H1 (cell line): ENCODE results near the gene TCF7L2. TPM values are rescaled to one million over a fixed set of nuclear protein-coding genes. Genes with fewer than 3 reads are reported as not detected.

ENCODE experiments used
- CTCF ChIA-PET: fragments of 300-600 bp; sonication (Branson Sonifier 250); formaldehyde crosslinking; loops from one replicate; lab custom pipeline; 2021; ENCODE audit not compliant: partially characterized antibody; lab: Charles Lee
- POLR2A ChIA-PET: fragments of 300-600 bp; sonication (Branson Sonifier 250); formaldehyde crosslinking; loops from one replicate; lab custom pipeline; 2021; ENCODE audit warnings: inconsistent platforms; ENCODE audit not compliant: partially characterized antibody; lab: Charles Lee
- DNase-seq, 2 experiments: peaks; one replicate each; pipeline versions ENCODE4 v3.0.0 to v3.0.0-alpha.2; 2010 to 2022; ENCODE audit warnings: low spot score in 2 of 2, low read depth in 1 of 2, mixed read lengths in 1 of 2
- FAIRE-seq: peaks from 2 replicates; lab custom pipeline; 2011; peaks lifted over from hg19 to GRCh38; lab: Jason Lieb, UNC
- H2AFZ ChIP-seq: 2 replicates; pipeline ENCODE4 v1.8.1; 2012; ENCODE audit warnings: low read length, inconsistent platforms
- H2AK5ac ChIP-seq: 2 replicates; pipeline ENCODE4 v1.6.1; 2013; ENCODE audit warnings: low read depth, low read length
- H2BK120ac ChIP-seq: replicated peaks from 2 replicates; pipeline ENCODE3; 2013; ENCODE audit warnings: low read depth, low read length, inconsistent platforms
- H2BK12ac ChIP-seq: 2 replicates; pipeline ENCODE4 v1.6.1; 2013; ENCODE audit warnings: low read depth, low read length
- H2BK15ac ChIP-seq: 2 replicates; pipeline ENCODE4 v1.6.1; 2013; ENCODE audit warnings: low read length
- H2BK20ac ChIP-seq: 2 replicates; pipeline ENCODE4 v1.6.1; 2013; ENCODE audit warnings: low read length
- H2BK5ac ChIP-seq: 2 replicates; pipeline ENCODE4 v1.6.1; 2013; ENCODE audit warnings: low read depth, low read length
- H3K14ac ChIP-seq: 2 replicates; pipeline ENCODE4 v1.6.1; 2013; ENCODE audit warnings: inconsistent platforms; ENCODE audit not compliant: insufficient read length
- H3K18ac ChIP-seq: 2 replicates; pipeline ENCODE4 v1.6.1; 2013; ENCODE audit warnings: low read length; ENCODE audit errors: extremely low read depth
- H3K23ac ChIP-seq: 2 replicates; pipeline ENCODE4 v1.6.1; 2013; ENCODE audit warnings: inconsistent platforms; ENCODE audit not compliant: insufficient read length
- H3K23me2 ChIP-seq: 2 replicates; pipeline ENCODE4 v1.6.1; 2013; ENCODE audit warnings: low read depth, low read length
- H3K27ac ChIP-seq: 2 replicates; pipeline ENCODE4 v1.6.1; 2011; ENCODE audit warnings: low read depth, low read length, inconsistent platforms
- H3K27me3 ChIP-seq, 4 experiments: replicated peaks in 1 of 4; 1 replicate in 1 of 4; 2 replicates in 3 of 4; pipeline versions ENCODE4 v1.6.1 to v1.8.1; 2011 to 2013; ENCODE audit warnings: low read length in 3 of 4, mild to moderate bottlenecking in 3 of 4, inconsistent platforms in 2 of 4, mixed read lengths in 2 of 4, moderate library complexity in 1 of 4; ENCODE audit not compliant: control insufficient read depth in 3 of 4, insufficient read depth in 3 of 4; ENCODE audit errors: extremely low read depth in 1 of 4
- H3K36me3 ChIP-seq, 4 experiments: 2 replicates each; pipeline versions ENCODE4 v1.6.1 to v1.8.1; 2011 to 2013; ENCODE audit warnings: mild to moderate bottlenecking in 4 of 4, low read length in 3 of 4, moderate library complexity in 2 of 4, control low read depth in 1 of 4, inconsistent platforms in 1 of 4; ENCODE audit not compliant: insufficient read depth in 4 of 4, control insufficient read depth in 2 of 4
- H3K4ac ChIP-seq: replicated peaks from 2 replicates; pipeline ENCODE3; 2013; ENCODE audit warnings: low read length, low read depth, mixed read lengths, inconsistent platforms; ENCODE audit not compliant: insufficient read length
- H3K4me1 ChIP-seq, 4 experiments: replicated peaks in 1 of 4; 1 replicate in 1 of 4; 2 replicates in 3 of 4; pipeline versions ENCODE4 v1.6.1 to v1.8.1; 2011 to 2013; ENCODE audit warnings: low read length in 3 of 4, inconsistent platforms in 2 of 4, mixed read lengths in 1 of 4; ENCODE audit not compliant: insufficient read depth in 4 of 4, control insufficient read depth in 3 of 4
- H3K4me2 ChIP-seq, 2 experiments: 2 replicates each; pipeline versions ENCODE4 v1.6.1 to v1.8.1; 2011 to 2013; ENCODE audit warnings: low read depth in 2 of 2, low read length in 2 of 2, control low read depth in 1 of 2, inconsistent platforms in 1 of 2, mild to moderate bottlenecking in 1 of 2; ENCODE audit not compliant: insufficient read depth in 1 of 2
- H3K4me3 ChIP-seq, 4 experiments: fragments of 200-600, 300-600 bp in 1 of 4; sonication (generic), shearing (Covaris generic), sonication (Bioruptor Twin) in 1 of 4; 2 replicates each; pipeline versions ENCODE4 v1.5.1 to v1.8.1; 2011 to 2016; ENCODE audit warnings: low read length in 4 of 4, low read depth in 3 of 4, control low read depth in 2 of 4, inconsistent platforms in 2 of 4, mild to moderate bottlenecking in 2 of 4, mixed read lengths in 1 of 4, moderate library complexity in 1 of 4; ENCODE audit not compliant: insufficient read depth in 2 of 4; ENCODE audit errors: extremely low read depth in 1 of 4
- H3K56ac ChIP-seq: replicated peaks from 2 replicates; pipeline ENCODE3; 2013; ENCODE audit warnings: low read depth, mild to moderate bottlenecking, mixed read lengths, low read length, inconsistent platforms; ENCODE audit not compliant: insufficient read length
- H3K79me1 ChIP-seq: 2 replicates; pipeline ENCODE4 v1.6.1; 2013; ENCODE audit warnings: low read depth, low read length, control low read depth
- H3K79me2 ChIP-seq, 2 experiments: 2 replicates each; pipeline versions ENCODE4 v1.6.1 to v1.8.1; 2012 to 2013; ENCODE audit warnings: low read length in 2 of 2, mild to moderate bottlenecking in 2 of 2, inconsistent platforms in 1 of 2; ENCODE audit not compliant: insufficient read depth in 2 of 2, control insufficient read depth in 1 of 2
- H3K9ac ChIP-seq, 4 experiments: replicated peaks in 1 of 4; 1 replicate in 1 of 4; 2 replicates in 3 of 4; pipeline versions ENCODE4 v1.6.1 to v1.8.1; 2011 to 2013; ENCODE audit warnings: low read depth in 3 of 4, low read length in 3 of 4, control low read depth in 2 of 4, mild to moderate bottlenecking in 2 of 4, moderate library complexity in 2 of 4, inconsistent platforms in 1 of 4; ENCODE audit errors: extremely low read depth in 1 of 4
- H3K9me3 ChIP-seq, 2 experiments: 2 replicates each; pipeline versions ENCODE4 v1.6.1 to v1.8.1; 2012 to 2013; ENCODE audit warnings: mild to moderate bottlenecking in 2 of 2, moderate library complexity in 2 of 2, control low read depth in 1 of 2, inconsistent platforms in 1 of 2, low read depth in 1 of 2, low read length in 1 of 2, mixed read lengths in 1 of 2; ENCODE audit not compliant: insufficient read depth in 2 of 2
- H4K20me1 ChIP-seq, 2 experiments: replicated peaks in 1 of 2; 2 replicates each; pipeline versions ENCODE3 to v1.8.1; 2011 to 2013; ENCODE audit warnings: inconsistent platforms in 2 of 2, low read length in 2 of 2, mild to moderate bottlenecking in 1 of 2; ENCODE audit not compliant: insufficient read depth in 2 of 2, control insufficient read depth in 1 of 2
- H4K5ac ChIP-seq: 2 replicates; pipeline ENCODE4 v1.6.1; 2013; ENCODE audit warnings: low read length, low read depth, mixed read lengths, inconsistent platforms; ENCODE audit not compliant: insufficient read length
- H4K8ac ChIP-seq: 2 replicates; pipeline ENCODE4 v1.8.0; 2013; ENCODE audit warnings: mild to moderate bottlenecking, moderate library complexity, low read length, inconsistent platforms; ENCODE audit not compliant: insufficient read depth; ENCODE audit errors: extremely low read depth
- H4K91ac ChIP-seq: replicated peaks from 2 replicates; pipeline ENCODE3; 2013; ENCODE audit warnings: low read length, mixed read lengths, inconsistent platforms; ENCODE audit not compliant: insufficient read length
- ASH2L ChIP-seq: fragments of 200-600, 300-600 bp; sonication (generic); IDR thresholded peaks from one replicate; pipeline ENCODE4 v1.7.1; 2017; ENCODE audit warnings: low read length
- CBX5 ChIP-seq: fragments of 300-800, 300-1000 bp; sonication (generic); IDR thresholded peaks from 2 replicates; pipeline ENCODE4 v1.7.1; 2016; ENCODE audit warnings: antibody characterized with exemption, low read length, low read depth
- CHD1 ChIP-seq: IDR thresholded peaks from 2 replicates; pipeline ENCODE4 v1.6.1; 2012; ENCODE audit warnings: low read depth, low read length, improper control_type of control experiment
- CREB1 ChIP-seq: IDR thresholded peaks from 2 replicates; pipeline ENCODE4 v1.6.1; 2012; ENCODE audit warnings: inconsistent platforms
- HDAC2 ChIP-seq, 2 experiments: fragments of 300-600 bp in 1 of 2; sonication (generic) in 1 of 2; IDR thresholded peaks; 2 replicates each; pipeline ENCODE4 v1.6.1; 2011 to 2012; ENCODE audit warnings: low read depth in 2 of 2, low read length in 2 of 2, mild to moderate bottlenecking in 2 of 2, moderate library complexity in 2 of 2, borderline replicate concordance in 1 of 2, inconsistent platforms in 1 of 2
- KDM1A ChIP-seq: fragments of 200-600, 300-600 bp; sonication (generic); IDR thresholded peaks from 2 replicates; pipeline ENCODE4 v1.7.1; 2016; ENCODE audit warnings: mild to moderate bottlenecking, low read length, borderline replicate concordance
- POU5F1 ChIP-seq: IDR thresholded peaks from 2 replicates; pipeline ENCODE4 v1.6.1; 2011; ENCODE audit warnings: low read depth, mild to moderate bottlenecking, low read length, moderate library complexity
- RXRA ChIP-seq: IDR thresholded peaks from 2 replicates; pipeline ENCODE4 v1.6.1; 2011; ENCODE audit warnings: low read depth, mild to moderate bottlenecking, low read length, moderate library complexity; ENCODE audit not compliant: insufficient read depth
- SAP30 ChIP-seq: fragments of 300-600 bp; sonication (generic); IDR thresholded peaks from 2 replicates; pipeline ENCODE4 v1.7.1; 2012; ENCODE audit warnings: low read length, moderate library complexity, mild to moderate bottlenecking, inconsistent platforms; ENCODE audit not compliant: insufficient read depth, insufficient replicate concordance
- SIRT6 ChIP-seq: IDR thresholded peaks from one replicate; pipeline ENCODE4 v1.7.1; 2012; ENCODE audit warnings: low read length, inconsistent platforms
- TCF12 ChIP-seq: IDR thresholded peaks from 2 replicates; pipeline ENCODE4 v1.6.1; 2011; ENCODE audit warnings: low read depth, mild to moderate bottlenecking, low read length
- WGBS, 2 experiments: shearing (Covaris generic) in 1 of 2; methylation state at CpG; one replicate each; pipeline versions ENCODE4 v1.1.6 to v1.1.7; 2013 to 2015; ENCODE audit warnings: low lambda C conversion rate in 2 of 2, mixed read lengths in 2 of 2, inconsistent platforms in 1 of 2, low coverage in 1 of 2, missing lambda C conversion rate in 1 of 2; ENCODE audit not compliant: insufficient replicate concordance in 2 of 2, insufficient coverage in 1 of 2, insufficient read length in 1 of 2; ENCODE audit errors: extremely low coverage in 1 of 2, missing lambda C conversion rate in 1 of 2; 5-methylcytosine and 5-hydroxymethylcytosine counted together
- polyA plus RNA-seq, 7 experiments: library from polyadenylated mRNA; depleted of rRNA in 3 of 7; stranded (reverse) in 5 of 7; unstranded in 2 of 7; fragments of >200 nt in 5 of 7; fragments of 200-250 nt in 2 of 7; gene quantifications; 1 replicate in 5 of 7; 2 replicates in 1 of 7; 4 replicates in 1 of 7; pipeline versions ENCODE4 v1.2.1 to v1.2.3, GENCODE V29; 2011 to 2013; ENCODE audit warnings: missing spikeins in 2 of 7, mixed read lengths in 2 of 7
- total RNA-seq: library from RNA; stranded (reverse); fragmentation: NEBNext Ultra II Directional; extraction: Animal tissue kit (Norgen Biotek cat#: 25700); gene quantifications from 2 replicates; pipeline ENCODE4 v1.2.1, GENCODE V29; 2021
- TF ChIP-seq, protein P1 (sequence below): IDR thresholded peaks from 2 replicates; pipeline ENCODE4 v1.6.1; 2012; ENCODE audit warnings: inconsistent platforms
- TF ChIP-seq, protein P2 (sequence below): IDR thresholded peaks from 2 replicates; pipeline ENCODE4 v1.6.1; 2012; ENCODE audit warnings: inconsistent platforms

The TCF7L2 gene
- total and polyA plus RNA-seq, 2 of the 8 experiments (the other 6 are each of a cell fraction or from before 2014, with no cell fraction given) = 33.9 to 67.3 TPM

DNA sequence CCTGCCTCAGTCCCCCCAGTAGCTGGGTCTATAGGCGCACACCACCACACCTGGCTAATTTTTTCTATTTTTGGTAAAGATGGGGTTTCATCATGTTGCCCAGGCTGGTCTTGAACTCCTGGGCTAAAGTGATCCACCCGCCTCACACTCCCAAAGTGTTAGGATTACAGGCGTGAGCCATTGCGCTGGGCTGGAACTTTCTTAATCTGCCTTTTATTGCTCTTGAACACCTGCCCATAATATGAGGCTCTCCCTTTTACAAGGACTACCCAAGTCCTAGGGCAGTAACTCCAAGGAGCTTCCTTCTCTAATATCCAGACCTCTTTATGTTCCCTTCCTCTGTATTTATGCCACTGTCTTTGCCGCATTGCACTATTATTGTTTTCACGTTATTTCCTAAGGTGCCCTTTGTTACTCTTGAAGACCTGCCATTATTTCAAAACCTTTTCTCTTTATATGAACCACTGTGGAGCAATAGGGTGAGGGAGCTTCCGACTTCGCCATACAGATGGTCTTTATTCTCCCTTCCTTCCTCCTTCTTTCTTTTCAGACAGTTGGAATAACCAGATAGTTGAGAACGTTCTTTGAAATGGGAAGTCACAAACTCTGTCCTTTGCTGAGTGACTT, 36.3 kb upstream of the TCF7L2 start:
- H2AFZ ChIP-seq = no peak overlapping the region
- no peak overlapping the region for H3K9ac ChIP-seq
- no peaks in the 10 kb centered on the region for H3K36me3 ChIP-seq
- H4K20me1 ChIP-seq = no peaks in the 10 kb centered on the region
- FAIRE-seq (no peak), DNase-seq (no peak)
- no peaks in the 10 kb centered on the region for H3K79me2 ChIP-seq
- no peaks in the 10 kb centered on the region for H3K9me3 ChIP-seq
- H3K27me3 ChIP-seq = peaks cover 10 to 32% (median 27%) of the 10 kb centered on the region in 4 experiments
- H3K18ac ChIP-seq = 0 out of 2 replicates have a peak overlapping the region, but pooled peaks have one; percentile 9
- ChIA-PET POLR2A (no interaction called here), CTCF (no interaction called here)
- no peaks in the 10 kb centered on the region for H3K79me1 ChIP-seq
- H3K27ac ChIP-seq = no peak overlapping the region
- H3K23me2 ChIP-seq = peaks cover 4% of the 10 kb centered on the region; the same call in 1 of the 2 replicates
- H3K14ac ChIP-seq = no peak overlapping the region
- H3K4me3 ChIP-seq = no peak overlapping the region
- H3K4me2 ChIP-seq = no peak overlapping the region
- H2BK12ac ChIP-seq = no peak overlapping the region
- H3K23ac ChIP-seq = no peak overlapping the region
- H4K8ac ChIP-seq = no peak overlapping the region
- no peak overlapping the region for H4K5ac ChIP-seq
- no peak overlapping the region for H3K56ac ChIP-seq
- H4K91ac ChIP-seq = no peak overlapping the region
- no peak overlapping the region for H2BK20ac ChIP-seq
- 88% methylated on average over 9 of the region's 9 CpGs; no CpG with 5 or more reads in 1 of the 2 experiments for WGBS, 2 experiments
- H2BK5ac ChIP-seq = no peak overlapping the region
- no peak overlapping the region for H2BK15ac ChIP-seq
- peaks cover 2 to 12% (median 6%) of the 10 kb centered on the region in 4 experiments; a peak in 5 of 7 replicates for H3K4me1 ChIP-seq
- H2AK5ac ChIP-seq = no peak overlapping the region
- H3K4ac ChIP-seq = no peak overlapping the region
- no peak overlapping the region for H2BK120ac ChIP-seq
- no peak for TF ChIP-seq HDAC2 (IDR thresholded peaks at IDR 0.05; ENCODE audit: borderline replicate concordance in 1 of 2, low read depth in 2 of 2, low read length in 2 of 2)
- TF ChIP-seq CREB1 = no peak
- TF ChIP-seq SAP30 = no peak
- TF ChIP-seq KDM1A = no peak
- no peak for TF ChIP-seq CHD1
- TF ChIP-seq RXRA = no peak
- TF ChIP-seq, protein P1, sequence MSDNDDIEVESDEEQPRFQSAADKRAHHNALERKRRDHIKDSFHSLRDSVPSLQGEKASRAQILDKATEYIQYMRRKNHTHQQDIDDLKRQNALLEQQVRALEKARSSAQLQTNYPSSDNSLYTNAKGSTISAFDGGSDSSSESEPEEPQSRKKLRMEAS = no peak
- TF ChIP-seq ASH2L = no peak
- TF ChIP-seq POU5F1 = no peak
- no peak for TF ChIP-seq CBX5
- TF ChIP-seq, protein P2, sequence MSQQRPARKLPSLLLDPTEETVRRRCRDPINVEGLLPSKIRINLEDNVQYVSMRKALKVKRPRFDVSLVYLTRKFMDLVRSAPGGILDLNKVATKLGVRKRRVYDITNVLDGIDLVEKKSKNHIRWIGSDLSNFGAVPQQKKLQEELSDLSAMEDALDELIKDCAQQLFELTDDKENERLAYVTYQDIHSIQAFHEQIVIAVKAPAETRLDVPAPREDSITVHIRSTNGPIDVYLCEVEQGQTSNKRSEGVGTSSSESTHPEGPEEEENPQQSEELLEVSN = no peak
- no peak for TF ChIP-seq SIRT6
- TF ChIP-seq TCF12 = no peak
